ENCODE results near the gene DENND6A.

The DENND6A gene

DNA sequence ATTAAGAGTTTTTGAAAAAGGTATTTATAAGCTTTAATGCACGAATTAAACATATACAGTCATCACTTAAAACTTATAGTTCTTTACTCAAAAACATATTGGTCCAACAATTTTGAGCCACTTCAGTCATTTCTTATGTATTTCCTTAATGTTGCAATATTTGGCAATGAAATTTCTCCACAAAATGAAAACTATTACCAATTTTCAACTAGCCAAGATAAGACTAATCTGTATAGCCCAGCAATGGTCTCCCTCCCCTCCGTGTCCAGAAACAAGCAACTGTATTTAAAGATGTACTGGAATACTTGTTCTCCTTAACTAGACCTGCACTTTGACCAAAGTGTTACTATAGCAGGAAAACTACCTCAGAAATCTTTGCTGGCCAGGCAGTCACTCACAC, 105.0 kb downstream of the DENND6A start:
- TF ChIP-seq CREB1 (IDR thresholded peaks at IDR 0.05; ENCODE audit: low read depth) = no peak
- no peak for TF ChIP-seq NFIC (IDR thresholded peaks at IDR 0.05)
- TF ChIP-seq, protein P1, sequence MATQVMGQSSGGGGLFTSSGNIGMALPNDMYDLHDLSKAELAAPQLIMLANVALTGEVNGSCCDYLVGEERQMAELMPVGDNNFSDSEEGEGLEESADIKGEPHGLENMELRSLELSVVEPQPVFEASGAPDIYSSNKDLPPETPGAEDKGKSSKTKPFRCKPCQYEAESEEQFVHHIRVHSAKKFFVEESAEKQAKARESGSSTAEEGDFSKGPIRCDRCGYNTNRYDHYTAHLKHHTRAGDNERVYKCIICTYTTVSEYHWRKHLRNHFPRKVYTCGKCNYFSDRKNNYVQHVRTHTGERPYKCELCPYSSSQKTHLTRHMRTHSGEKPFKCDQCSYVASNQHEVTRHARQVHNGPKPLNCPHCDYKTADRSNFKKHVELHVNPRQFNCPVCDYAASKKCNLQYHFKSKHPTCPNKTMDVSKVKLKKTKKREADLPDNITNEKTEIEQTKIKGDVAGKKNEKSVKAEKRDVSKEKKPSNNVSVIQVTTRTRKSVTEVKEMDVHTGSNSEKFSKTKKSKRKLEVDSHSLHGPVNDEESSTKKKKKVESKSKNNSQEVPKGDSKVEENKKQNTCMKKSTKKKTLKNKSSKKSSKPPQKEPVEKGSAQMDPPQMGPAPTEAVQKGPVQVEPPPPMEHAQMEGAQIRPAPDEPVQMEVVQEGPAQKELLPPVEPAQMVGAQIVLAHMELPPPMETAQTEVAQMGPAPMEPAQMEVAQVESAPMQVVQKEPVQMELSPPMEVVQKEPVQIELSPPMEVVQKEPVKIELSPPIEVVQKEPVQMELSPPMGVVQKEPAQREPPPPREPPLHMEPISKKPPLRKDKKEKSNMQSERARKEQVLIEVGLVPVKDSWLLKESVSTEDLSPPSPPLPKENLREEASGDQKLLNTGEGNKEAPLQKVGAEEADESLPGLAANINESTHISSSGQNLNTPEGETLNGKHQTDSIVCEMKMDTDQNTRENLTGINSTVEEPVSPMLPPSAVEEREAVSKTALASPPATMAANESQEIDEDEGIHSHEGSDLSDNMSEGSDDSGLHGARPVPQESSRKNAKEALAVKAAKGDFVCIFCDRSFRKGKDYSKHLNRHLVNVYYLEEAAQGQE (IDR thresholded peaks at IDR 0.05; ENCODE audit: low read depth) = no peak
- TF ChIP-seq FOXM1 (IDR thresholded peaks at IDR 0.05; ENCODE audit: borderline replicate concordance, low read depth) = no peak
- no peak for TF ChIP-seq EP300 (IDR thresholded peaks at IDR 0.05; ENCODE audit: borderline replicate concordance)
- no peak for TF ChIP-seq ZBTB7A (IDR thresholded peaks at IDR 0.05; ENCODE audit: low read depth)
- no peak for TF ChIP-seq TEAD4 (IDR thresholded peaks at IDR 0.05)
- no peak for TF ChIP-seq CEBPB (IDR thresholded peaks at IDR 0.05)
- no peak for TF ChIP-seq EGR1 (IDR thresholded peaks at IDR 0.05)
- TF ChIP-seq, protein P2, sequence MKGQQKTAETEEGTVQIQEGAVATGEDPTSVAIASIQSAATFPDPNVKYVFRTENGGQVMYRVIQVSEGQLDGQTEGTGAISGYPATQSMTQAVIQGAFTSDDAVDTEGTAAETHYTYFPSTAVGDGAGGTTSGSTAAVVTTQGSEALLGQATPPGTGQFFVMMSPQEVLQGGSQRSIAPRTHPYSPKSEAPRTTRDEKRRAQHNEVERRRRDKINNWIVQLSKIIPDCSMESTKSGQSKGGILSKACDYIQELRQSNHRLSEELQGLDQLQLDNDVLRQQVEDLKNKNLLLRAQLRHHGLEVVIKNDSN (IDR thresholded peaks at IDR 0.05) = no peak
- TF ChIP-seq RAD21 (IDR thresholded peaks at IDR 0.05; ENCODE audit: low read depth) = no peak
- TF ChIP-seq TCF12 (IDR thresholded peaks at IDR 0.05; ENCODE audit: low read depth) = no peak
- TF ChIP-seq, protein P3, sequence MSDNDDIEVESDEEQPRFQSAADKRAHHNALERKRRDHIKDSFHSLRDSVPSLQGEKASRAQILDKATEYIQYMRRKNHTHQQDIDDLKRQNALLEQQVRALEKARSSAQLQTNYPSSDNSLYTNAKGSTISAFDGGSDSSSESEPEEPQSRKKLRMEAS (IDR thresholded peaks at IDR 0.05) = no peak
- no peak for TF ChIP-seq TAF1 (IDR thresholded peaks at IDR 0.05; ENCODE audit: low read depth)
- no peak for TF ChIP-seq YY1 (IDR thresholded peaks at IDR 0.05; ENCODE audit: low read depth)

GRCh38 chr3:57586778-57587177, 106.1 kb downstream of the DENND6A start:
- no peak for TF ChIP-seq ZBTB7A (IDR thresholded peaks at IDR 0.05; ENCODE audit: low read depth)
- no peak for TF ChIP-seq TEAD4 (IDR thresholded peaks at IDR 0.05)
- no peak for TF ChIP-seq CEBPB (IDR thresholded peaks at IDR 0.05)
- no peak for TF ChIP-seq TCF12 (IDR thresholded peaks at IDR 0.05; ENCODE audit: low read depth)
- TF ChIP-seq FOXM1 (IDR thresholded peaks at IDR 0.05; ENCODE audit: borderline replicate concordance, low read depth) = no peak
- TF ChIP-seq, protein P2 (IDR thresholded peaks at IDR 0.05) = no peak
- TF ChIP-seq YY1 (IDR thresholded peaks at IDR 0.05; ENCODE audit: low read depth) = no peak
- no peak for TF ChIP-seq RAD21 (IDR thresholded peaks at IDR 0.05; ENCODE audit: low read depth)
- TF ChIP-seq NFIC (IDR thresholded peaks at IDR 0.05) = no peak
- no peak for TF ChIP-seq TAF1 (IDR thresholded peaks at IDR 0.05; ENCODE audit: low read depth)
- TF ChIP-seq CREB1 (IDR thresholded peaks at IDR 0.05; ENCODE audit: low read depth) = no peak
- TF ChIP-seq EP300 (IDR thresholded peaks at IDR 0.05; ENCODE audit: borderline replicate concordance) = no peak
- TF ChIP-seq, protein P3 (IDR thresholded peaks at IDR 0.05) = no peak
- no peak for TF ChIP-seq EGR1 (IDR thresholded peaks at IDR 0.05)
- TF ChIP-seq, protein P1 (IDR thresholded peaks at IDR 0.05; ENCODE audit: low read depth) = no peak

GRCh38 chr3:57583544-57583943, 109.3 kb downstream of the DENND6A start:
- no peak for TF ChIP-seq YY1 (IDR thresholded peaks at IDR 0.05; ENCODE audit: low read depth)
- no peak for TF ChIP-seq EP300 (IDR thresholded peaks at IDR 0.05; ENCODE audit: borderline replicate concordance)
- TF ChIP-seq TCF12 (IDR thresholded peaks at IDR 0.05; ENCODE audit: low read depth) = no peak
- no peak for TF ChIP-seq CEBPB (IDR thresholded peaks at IDR 0.05)
- no peak for TF ChIP-seq FOXM1 (IDR thresholded peaks at IDR 0.05; ENCODE audit: borderline replicate concordance, low read depth)
- no peak for TF ChIP-seq NFIC (IDR thresholded peaks at IDR 0.05)
- TF ChIP-seq EGR1 (IDR thresholded peaks at IDR 0.05) = no peak
- TF ChIP-seq, protein P1 (IDR thresholded peaks at IDR 0.05; ENCODE audit: low read depth) = no peak
- no peak for TF ChIP-seq RAD21 (IDR thresholded peaks at IDR 0.05; ENCODE audit: low read depth)
- TF ChIP-seq TEAD4 (IDR thresholded peaks at IDR 0.05) = no peak
- no peak for TF ChIP-seq TAF1 (IDR thresholded peaks at IDR 0.05; ENCODE audit: low read depth)
- TF ChIP-seq, protein P3 (IDR thresholded peaks at IDR 0.05) = no peak
- TF ChIP-seq, protein P2 (IDR thresholded peaks at IDR 0.05) = no peak
- no peak for TF ChIP-seq ZBTB7A (IDR thresholded peaks at IDR 0.05; ENCODE audit: low read depth)
- no peak for TF ChIP-seq CREB1 (IDR thresholded peaks at IDR 0.05; ENCODE audit: low read depth)

All from Ishikawa (cell line).